Hepatocyte (in vitro differentiated cells): Measurements from ENCODE around the gene LUC7L.

Experiments used
- EZH2 ChIP-seq: fragments of 200-600 bp; sonication (generic); IDR thresholded peaks from 2 replicates; pipeline ENCODE4 v1.6.1; 2016; ENCODE audit warnings: antibody characterized with exemption, mild to moderate bottlenecking, borderline replicate concordance
- EZH2phosphoT487 ChIP-seq: fragments of 200-600 bp; sonication (generic); IDR thresholded peaks from one replicate; pipeline ENCODE4 v1.6.1; 2018; ENCODE audit warnings: antibody characterized with exemption, mild to moderate bottlenecking, low read depth, moderate library complexity; ENCODE audit not compliant: unreplicated experiment, severe bottlenecking
- TF ChIP-seq, protein P1 (sequence below): fragments of 200-600 bp; sonication (generic); IDR thresholded peaks from 2 replicates; pipeline ENCODE4 v1.5.1; 2016; ENCODE audit warnings: antibody characterized with exemption, mild to moderate bottlenecking; ENCODE audit not compliant: poor library complexity

DNA sequence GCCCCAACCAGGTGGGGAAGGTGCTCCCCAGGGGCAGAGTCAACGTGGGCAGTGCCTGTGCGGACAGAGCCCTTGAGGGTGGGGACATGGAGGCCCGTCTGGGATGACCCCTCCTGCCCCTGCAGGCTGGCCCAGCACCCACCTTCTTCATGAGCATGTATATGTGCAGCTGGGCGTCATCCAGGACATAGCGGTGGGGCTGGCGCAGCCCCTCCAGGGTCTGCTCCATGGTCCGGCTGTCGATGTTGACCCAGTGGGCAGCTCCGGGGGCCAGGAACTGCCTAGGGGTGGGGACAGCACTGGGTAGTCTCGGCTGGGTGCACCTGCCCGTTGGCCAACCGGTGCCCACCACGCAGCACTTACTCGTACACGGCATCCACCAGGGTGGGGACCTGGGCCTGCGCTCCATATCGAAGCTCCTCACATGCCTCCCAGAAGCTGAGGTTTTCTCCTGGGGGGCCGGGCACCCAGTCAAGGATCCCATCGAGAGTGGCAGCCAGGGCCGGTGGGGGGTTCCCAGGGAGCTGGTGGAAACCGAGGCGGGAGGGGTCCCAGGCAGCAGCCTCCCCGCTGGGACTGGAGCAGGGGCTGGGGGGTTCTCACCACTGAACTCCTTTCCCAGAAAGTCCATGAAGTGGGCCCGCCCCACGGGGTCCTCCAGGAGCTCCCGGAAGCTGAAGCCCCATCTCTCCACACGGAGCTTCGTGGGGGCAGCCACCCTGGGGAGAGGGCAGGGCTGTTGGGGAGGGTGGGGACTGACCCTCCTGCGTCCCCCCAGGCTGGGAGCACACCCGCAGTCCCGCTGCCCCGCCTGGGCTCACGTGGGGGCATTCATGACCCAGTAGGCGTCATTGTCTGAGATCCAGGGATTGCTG lies 41.4 kb upstream of the LUC7L start:
- TF ChIP-seq, protein P1, sequence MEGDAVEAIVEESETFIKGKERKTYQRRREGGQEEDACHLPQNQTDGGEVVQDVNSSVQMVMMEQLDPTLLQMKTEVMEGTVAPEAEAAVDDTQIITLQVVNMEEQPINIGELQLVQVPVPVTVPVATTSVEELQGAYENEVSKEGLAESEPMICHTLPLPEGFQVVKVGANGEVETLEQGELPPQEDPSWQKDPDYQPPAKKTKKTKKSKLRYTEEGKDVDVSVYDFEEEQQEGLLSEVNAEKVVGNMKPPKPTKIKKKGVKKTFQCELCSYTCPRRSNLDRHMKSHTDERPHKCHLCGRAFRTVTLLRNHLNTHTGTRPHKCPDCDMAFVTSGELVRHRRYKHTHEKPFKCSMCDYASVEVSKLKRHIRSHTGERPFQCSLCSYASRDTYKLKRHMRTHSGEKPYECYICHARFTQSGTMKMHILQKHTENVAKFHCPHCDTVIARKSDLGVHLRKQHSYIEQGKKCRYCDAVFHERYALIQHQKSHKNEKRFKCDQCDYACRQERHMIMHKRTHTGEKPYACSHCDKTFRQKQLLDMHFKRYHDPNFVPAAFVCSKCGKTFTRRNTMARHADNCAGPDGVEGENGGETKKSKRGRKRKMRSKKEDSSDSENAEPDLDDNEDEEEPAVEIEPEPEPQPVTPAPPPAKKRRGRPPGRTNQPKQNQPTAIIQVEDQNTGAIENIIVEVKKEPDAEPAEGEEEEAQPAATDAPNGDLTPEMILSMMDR = no peak
- TF ChIP-seq EZH2phosphoT487 = no peak
- no peak for TF ChIP-seq EZH2
